ENCODE measurements around the gene CCDC30. TPM values are rescaled to one million over a fixed set of nuclear protein-coding genes. Genes with fewer than 3 reads are reported as not detected.
"Not testable (repeated sequence)": the region's sequence is repeated elsewhere in the genome, so short reads cannot be mapped to it uniquely, and the experiment has no call there.

CCDC30 gene
- total RNA-seq, 2 experiments from 2014 or later: 1.3 to 2.3 TPM

DNA sequence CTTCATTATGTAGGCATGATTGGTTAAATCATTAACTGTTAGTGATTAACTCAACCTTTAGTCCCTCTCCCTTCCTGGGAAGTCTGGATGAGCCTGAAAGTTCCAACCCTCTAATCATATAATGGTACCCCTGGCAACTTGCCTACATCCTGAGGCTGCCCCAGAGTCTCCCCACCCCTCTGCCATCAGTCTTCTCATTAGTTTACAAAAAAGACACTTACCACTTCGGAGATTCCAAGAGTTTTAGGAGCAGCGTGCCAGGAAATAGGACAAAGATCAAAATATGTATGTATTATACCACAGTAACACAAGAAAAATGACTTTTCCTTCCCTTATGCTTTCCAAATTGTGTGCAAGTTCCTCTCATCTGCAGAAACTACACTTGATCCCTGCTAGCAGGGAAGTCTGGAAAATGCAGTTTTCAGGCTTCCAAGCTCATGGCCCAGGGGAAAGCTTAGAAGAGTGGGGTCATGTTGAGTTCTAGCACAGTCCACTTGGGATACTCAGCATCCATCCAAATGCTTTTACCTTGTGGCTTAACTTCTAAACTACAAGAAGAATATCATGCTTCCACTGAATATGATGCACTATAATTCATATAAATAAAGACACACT lies 130.5 kb downstream of the CCDC30 start:
- no peak for ATAC-seq
- intact Hi-C loops (cut with DNase I, micrococcal nuclease): no loop called here
- Mint-ChIP-seq H3K27ac (no peak overlapping the region), H3K4me1 (no peaks in the 10 kb centered on the region), H3K9me3 (ENCODE audit: low read depth) (no peaks in the 10 kb centered on the region), H3K27me3 (peaks cover 3% of the 10 kb centered on the region), H3K4me3 (no peak overlapping the region), H3K36me3 (ENCODE audit: low read depth) (peaks cover 6% of the 10 kb centered on the region)
- ChIA-PET POLR2A (no interaction called here), CTCF (interaction anchor here (0.6 kb wide), 1 partner anchor 159 kb away, joined by 3 read pairs; no protein-coding TSS in a partner anchor)
- DNase-seq: no peak

DNA sequence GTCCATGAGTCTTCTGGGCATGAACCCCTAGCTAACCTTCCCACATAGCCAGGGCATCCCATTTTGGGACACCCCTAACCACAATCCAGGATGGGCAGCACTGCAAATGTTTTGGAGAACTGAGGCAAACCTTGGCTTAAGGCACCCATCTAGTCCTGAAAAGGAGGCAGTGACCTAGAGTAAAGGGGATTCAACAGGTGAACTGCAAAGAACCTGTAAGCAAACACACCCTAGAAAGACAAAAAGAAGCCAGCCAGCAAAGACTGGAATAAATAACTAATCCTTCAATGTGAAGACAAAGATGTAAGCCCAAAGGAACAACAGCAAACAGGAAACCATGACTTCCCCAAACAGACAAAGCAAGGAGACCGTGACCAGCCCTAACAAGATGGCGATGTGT lies 138.4 kb downstream of the CCDC30 start:
- POLR2A ChIA-PET: no interaction called here
- no peaks in the 10 kb centered on the region for H3K9me3 Mint-ChIP-seq (ENCODE audit: low read depth)

DNA sequence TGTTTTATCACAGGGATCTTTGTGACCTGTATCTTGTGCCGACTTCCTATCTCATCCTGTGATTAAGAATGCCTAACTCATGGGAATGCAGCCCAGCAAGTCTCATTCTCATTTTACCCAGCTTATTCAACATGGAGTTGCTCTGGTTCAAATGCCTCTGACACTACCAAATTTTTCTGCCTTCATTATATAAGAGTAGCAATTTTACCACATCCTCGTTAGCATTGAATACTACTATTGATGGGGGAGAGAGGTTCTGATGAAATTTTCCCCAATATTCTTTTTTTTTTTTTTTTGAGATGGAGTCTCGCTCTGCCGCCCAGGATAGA lies 150.7 kb downstream of the CCDC30 start:
- Mint-ChIP-seq H3K4me3 (no peak overlapping the region), H3K27ac (no peak overlapping the region), H3K36me3 (ENCODE audit: low read depth) (no peaks in the 10 kb centered on the region), H3K4me1 (no peaks in the 10 kb centered on the region), H3K27me3 (no peaks in the 10 kb centered on the region), H3K9me3 (ENCODE audit: low read depth) (peaks cover 1% of the 10 kb centered on the region)
- CTCF ChIA-PET: no interaction called here
- no peak for ATAC-seq
- intact Hi-C loops (cut with DNase I, micrococcal nuclease): no loop called here
- DNase-seq: no peak
- POLR2A ChIA-PET: no interaction called here

More for the DNA sequence above, 138.4 kb downstream of the CCDC30 start:
- H3K4me1 Mint-ChIP-seq: no peaks in the 10 kb centered on the region
- ATAC-seq (no peak), DNase-seq (no peak)
- no peak overlapping the region for H3K4me3 Mint-ChIP-seq
- CTCF ChIA-PET: no interaction called here
- H3K27ac Mint-ChIP-seq: no peak overlapping the region
- intact Hi-C loops (cut with DNase I, micrococcal nuclease): no loop called here
- H3K36me3 Mint-ChIP-seq (ENCODE audit: low read depth): no peaks in the 10 kb centered on the region
- no peaks in the 10 kb centered on the region for H3K27me3 Mint-ChIP-seq

DNA sequence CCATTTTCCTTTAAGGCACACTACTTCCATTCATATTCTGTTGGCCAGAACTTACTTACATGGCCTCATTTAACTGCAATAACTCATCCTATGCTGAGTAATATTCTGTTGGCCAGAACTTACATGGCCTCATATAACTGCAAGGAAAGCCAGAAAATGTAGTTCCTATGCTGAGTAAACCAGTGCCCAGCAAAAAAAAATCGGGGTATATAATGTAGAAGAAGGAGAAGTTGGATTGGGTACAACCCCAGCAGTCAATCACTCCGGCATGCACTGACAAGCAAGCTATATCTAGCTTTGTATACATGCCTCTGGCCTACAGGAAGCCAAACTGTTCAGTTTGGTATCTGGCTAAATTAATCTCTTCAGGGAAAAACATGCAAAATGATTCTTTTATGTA lies 155.8 kb downstream of the CCDC30 start:
- ChIA-PET POLR2A (no interaction called here), CTCF (interaction anchor here (1.0 kb wide), 1 partner anchor 12 kb away, joined by 3 read pairs; no protein-coding TSS in a partner anchor)
- H3K27me3 Mint-ChIP-seq: no peaks in the 10 kb centered on the region
- H3K27ac Mint-ChIP-seq: no peak overlapping the region
- no peak overlapping the region for H3K4me3 Mint-ChIP-seq
- intact Hi-C loops (cut with DNase I, micrococcal nuclease): no loop called here
- DNase-seq: no peak
- no peak for ATAC-seq
- H3K9me3 Mint-ChIP-seq (ENCODE audit: low read depth): peaks cover 1% of the 10 kb centered on the region
- H3K36me3 Mint-ChIP-seq (ENCODE audit: low read depth): no peaks in the 10 kb centered on the region
- no peaks in the 10 kb centered on the region for H3K4me1 Mint-ChIP-seq

DNA sequence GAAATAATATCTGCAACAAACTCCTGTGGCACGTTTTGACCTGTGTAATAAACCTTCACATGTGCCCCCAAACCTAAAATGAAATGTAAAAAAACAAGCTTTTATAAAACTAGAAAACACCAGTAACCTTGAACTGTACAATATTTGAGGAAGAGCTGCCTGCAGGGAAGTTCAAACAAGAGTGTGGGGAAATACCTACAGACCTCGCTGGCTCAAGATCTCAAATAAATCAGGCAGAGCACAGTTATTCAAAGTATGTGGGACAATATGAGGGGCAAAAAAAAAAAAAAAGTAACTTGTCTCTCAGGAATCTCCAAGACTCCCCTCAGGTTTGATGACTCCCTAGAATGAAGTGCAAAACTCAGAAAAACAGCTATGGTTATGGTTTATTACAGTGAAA lies 157.2 kb downstream of the CCDC30 start:
- Mint-ChIP-seq H3K27me3 (no peaks in the 10 kb centered on the region), H3K36me3 (ENCODE audit: low read depth) (no peaks in the 10 kb centered on the region), H3K4me1 (no peaks in the 10 kb centered on the region), H3K4me3 (no peak overlapping the region), H3K9me3 (ENCODE audit: low read depth) (no peaks in the 10 kb centered on the region), H3K27ac (no peak overlapping the region)
- DNase-seq: no peak
- ChIA-PET POLR2A (no interaction called here), CTCF (no interaction called here)
- intact Hi-C loops (cut with DNase I, micrococcal nuclease): no loop called here
- no peak for ATAC-seq

DNA sequence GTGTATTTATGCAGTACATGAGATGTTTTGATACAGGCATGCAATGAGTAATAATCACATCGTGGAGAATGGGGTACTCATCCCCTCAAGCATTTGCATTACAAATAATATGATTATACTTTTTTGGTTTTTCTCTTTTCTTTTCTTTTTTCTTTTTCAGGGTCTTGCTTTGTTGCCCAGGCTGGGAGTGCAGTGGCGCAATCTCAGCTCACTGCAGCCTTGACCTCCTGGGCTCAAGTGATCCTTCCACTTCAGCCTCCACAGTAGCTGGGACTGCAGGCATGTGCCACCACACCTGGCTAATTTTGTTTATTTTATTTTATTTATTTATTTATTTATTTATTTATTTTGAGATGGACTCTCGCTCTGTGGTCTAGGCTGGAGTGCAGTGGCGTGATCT lies 158.1 kb downstream of the CCDC30 start:
- H3K4me3 Mint-ChIP-seq; H3K27me3 Mint-ChIP-seq; H3K27ac Mint-ChIP-seq; H3K36me3 Mint-ChIP-seq (ENCODE audit: low read depth); DNase-seq; intact Hi-C loops (cut with DNase I, micrococcal nuclease); CTCF ChIA-PET; ATAC-seq; H3K9me3 Mint-ChIP-seq (ENCODE audit: low read depth); POLR2A ChIA-PET; H3K4me1 Mint-ChIP-seq: not testable (repeated sequence)

DNA sequence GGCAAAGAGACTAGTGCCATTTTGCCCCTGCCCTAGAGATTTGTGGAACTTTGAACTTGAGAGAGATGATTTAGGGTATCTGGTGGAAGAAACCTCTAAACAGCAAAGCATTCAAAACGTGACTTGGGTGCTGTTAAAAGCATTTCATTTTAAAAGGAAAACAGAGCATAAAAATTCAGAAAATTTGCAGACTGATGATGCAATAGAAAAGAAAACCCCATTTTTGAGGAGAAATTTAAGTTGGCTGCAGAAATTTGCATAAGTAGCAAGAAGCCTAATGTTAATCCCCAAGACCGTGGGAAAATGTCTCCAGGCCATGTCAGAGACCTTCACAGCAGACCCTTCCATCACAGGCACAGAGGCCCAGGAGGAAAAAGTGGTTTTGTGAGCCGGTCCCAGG lies 164.1 kb downstream of the CCDC30 start:
- H3K9me3 Mint-ChIP-seq (ENCODE audit: low read depth); H3K36me3 Mint-ChIP-seq (ENCODE audit: low read depth); POLR2A ChIA-PET; H3K4me3 Mint-ChIP-seq; DNase-seq; H3K27ac Mint-ChIP-seq; H3K27me3 Mint-ChIP-seq; CTCF ChIA-PET; intact Hi-C loops (cut with DNase I, micrococcal nuclease); ATAC-seq; H3K4me1 Mint-ChIP-seq: not testable (repeated sequence)

DNA sequence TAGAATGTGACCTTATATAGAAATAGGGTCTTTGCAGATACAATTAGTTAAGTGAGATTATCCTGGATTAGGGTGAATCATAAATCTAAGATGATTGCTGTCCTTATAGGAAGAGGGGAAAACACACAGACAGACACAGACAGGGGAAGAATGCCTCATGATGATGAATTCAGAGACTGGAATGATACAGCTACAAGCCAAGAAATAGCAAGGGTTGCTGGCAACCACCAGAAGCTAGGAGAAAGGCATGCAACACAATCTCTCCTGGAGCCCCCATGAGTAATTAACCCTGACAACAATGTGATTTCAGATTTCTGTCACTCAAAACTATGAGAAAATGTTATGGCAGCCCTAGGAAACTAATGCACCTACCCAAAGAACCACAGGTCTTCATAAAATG lies 176.0 kb downstream of the CCDC30 start:
- CTCF ChIA-PET: no interaction called here
- Mint-ChIP-seq H3K9me3 (ENCODE audit: low read depth) (no peaks in the 10 kb centered on the region), H3K4me3 (no peak overlapping the region), H3K27me3 (no peaks in the 10 kb centered on the region), H3K4me1 (no peaks in the 10 kb centered on the region), H3K36me3 (ENCODE audit: low read depth) (no peaks in the 10 kb centered on the region), H3K27ac (no peak overlapping the region)
- POLR2A ChIA-PET: no interaction called here
- DNase-seq (no peak), ATAC-seq (no peak)
- intact Hi-C loops (cut with DNase I, micrococcal nuclease): no loop called here

DNA sequence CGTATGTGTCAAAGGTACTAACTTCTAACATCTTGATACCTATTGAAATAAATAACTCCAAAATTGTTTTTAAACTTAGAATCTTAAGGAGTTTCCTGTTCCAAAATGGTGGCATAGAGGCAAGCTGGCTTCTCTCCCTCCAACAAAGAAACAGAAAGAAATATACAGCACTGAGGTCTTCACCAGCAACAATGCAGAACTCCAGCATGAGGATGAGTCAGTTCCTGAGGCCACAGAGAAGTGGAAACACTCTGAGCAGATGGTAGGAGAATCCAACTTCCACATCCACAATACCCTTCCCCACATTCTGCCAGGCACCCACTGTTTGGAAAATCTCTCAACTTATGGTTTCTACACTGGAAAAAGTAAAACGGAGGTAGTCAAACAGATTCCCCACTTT lies 183.0 kb downstream of the CCDC30 start:
- H3K9me3 Mint-ChIP-seq (ENCODE audit: low read depth): peaks cover 3% of the 10 kb centered on the region
- DNase-seq: no peak
- intact Hi-C loops (cut with DNase I, micrococcal nuclease): no loop called here
- no peak overlapping the region for H3K27ac Mint-ChIP-seq
- no peak for ATAC-seq
- no peaks in the 10 kb centered on the region for H3K27me3 Mint-ChIP-seq
- H3K4me1 Mint-ChIP-seq: no peaks in the 10 kb centered on the region
- ChIA-PET CTCF (no interaction called here), POLR2A (no interaction called here)
- H3K36me3 Mint-ChIP-seq (ENCODE audit: low read depth): peaks cover 9% of the 10 kb centered on the region
- H3K4me3 Mint-ChIP-seq: no peak overlapping the region

DNA sequence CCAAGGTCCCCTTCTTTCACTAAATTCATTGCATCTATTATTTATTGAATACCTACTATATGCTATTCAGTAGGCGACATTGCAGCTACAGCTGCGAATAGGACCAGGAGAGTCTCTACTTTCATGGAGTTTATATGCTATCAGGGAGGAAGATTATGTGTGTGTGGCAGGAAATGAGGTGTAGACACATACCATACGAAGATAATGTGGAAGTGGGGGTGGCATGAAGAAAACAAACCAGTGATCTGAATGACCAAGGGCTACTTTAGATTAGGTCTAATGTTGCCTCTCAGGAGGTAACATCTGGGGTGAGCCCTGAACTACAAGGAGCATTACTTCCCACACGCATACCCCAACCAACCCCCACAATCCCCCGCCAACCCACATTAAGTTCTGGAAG lies 194.1 kb downstream of the CCDC30 start:
- POLR2A ChIA-PET: interaction anchor here (1.9 kb wide), 1 partner anchor 25 kb away, joined by 21 read pairs; the partner anchor contains the start of gene YBX1
- DNase-seq (no peak), ATAC-seq (no peak)
- peaks cover 39% of the 10 kb centered on the region for H3K4me1 Mint-ChIP-seq
- peak overlapping the region; percentile 97 for H3K4me3 Mint-ChIP-seq
- intact Hi-C loops (cut with DNase I, micrococcal nuclease): no loop called here
- no peaks in the 10 kb centered on the region for H3K27me3 Mint-ChIP-seq
- CTCF ChIA-PET: interaction anchor here (0.7 to 1.9 kb wide), 5 partner anchors 9 to 127 kb away, joined by 3 to 4 read pairs (median 4); partner anchors contain the start of gene YBX1
- no peaks in the 10 kb centered on the region for H3K9me3 Mint-ChIP-seq (ENCODE audit: low read depth)
- peaks cover 24% of the 10 kb centered on the region for H3K36me3 Mint-ChIP-seq (ENCODE audit: low read depth)
- peak overlapping the region; percentile 84 for H3K27ac Mint-ChIP-seq

DNA sequence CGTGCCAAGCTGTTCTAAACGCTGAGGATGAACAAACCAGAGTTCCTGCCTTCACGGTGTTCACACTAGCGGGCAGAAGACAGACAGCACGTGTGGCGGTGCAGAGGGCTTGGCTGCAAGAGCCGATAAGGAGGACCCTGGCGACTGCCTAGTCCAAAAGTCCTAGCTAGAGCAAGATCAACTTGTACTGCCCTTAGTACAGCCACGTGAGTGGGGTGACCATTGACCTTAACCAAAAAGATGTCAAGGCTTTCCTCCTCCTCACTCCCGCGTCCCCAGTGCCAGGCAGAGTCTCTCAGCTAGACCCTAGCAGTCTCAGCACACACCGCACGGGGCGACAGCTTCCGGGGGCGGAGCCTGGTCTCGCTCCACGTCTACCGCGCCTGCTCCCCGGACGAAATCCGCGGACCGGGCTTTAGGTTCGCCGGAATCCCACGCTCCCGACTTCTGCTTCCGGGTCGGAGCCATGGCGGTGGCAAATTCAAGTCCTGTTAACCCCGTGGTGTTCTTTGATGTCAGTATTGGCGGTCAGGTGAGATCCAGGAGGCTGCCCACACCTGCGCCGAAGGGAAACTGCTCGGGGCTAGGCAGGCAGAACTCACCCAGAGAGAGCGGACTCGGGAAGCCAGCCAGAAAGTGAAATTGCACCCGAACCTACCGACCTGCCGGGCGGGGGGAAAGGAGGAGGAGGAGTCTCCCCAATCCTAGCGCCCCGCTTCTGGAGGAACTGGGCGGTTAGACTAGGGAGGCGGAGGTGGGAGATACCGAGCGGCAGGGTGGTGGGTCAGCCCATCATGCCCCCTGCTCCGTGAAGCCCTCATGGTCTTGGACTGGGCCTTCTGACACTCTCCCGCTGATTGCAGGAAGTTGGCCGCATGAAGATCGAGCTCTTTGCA lies 195.1 kb downstream of the CCDC30 start, which contains the start of gene PPIH:
Gene PPIH (plus strand): TSS at position 443 of the 896 bp plus-strand sequence. CDS start 24 bp downstream, at position 467.
- Mint-ChIP-seq H3K27ac (peak within 1 kb of the TSS; percentile 97), H3K4me1 (peaks cover 39% of the 10 kb centered on the region), H3K4me3 (peak within 1 kb of the TSS; percentile 97), H3K27me3 (no peaks in the 10 kb centered on the region), H3K9me3 (ENCODE audit: low read depth) (no peaks in the 10 kb centered on the region), H3K36me3 (ENCODE audit: low read depth) (peaks cover 24% of the 10 kb centered on the region)
- peak; percentile 98 for DNase-seq
- CTCF ChIA-PET: interaction anchor here (0.6 to 1.9 kb wide), 7 partner anchors 8 to 1554 kb away, joined by 3 to 8 read pairs (median 4); partner anchors contain the start of gene YBX1
- intact Hi-C loops (cut with DNase I, micrococcal nuclease): loop anchor here (1.0 kb wide), 10 partner anchors 24 to 514 kb away; partner anchors contain the start of genes CCDC30 (in 2 of the 2), C1orf50 (in 1 of the 2), CFAP57 (in 1 of the 2) and EBNA1BP2 (in 1 of the 2)
- peak; percentile 97 for ATAC-seq
- POLR2A ChIA-PET: interaction anchor here (0.6 to 1.9 kb wide), 4 partner anchors 9 to 24 kb away, joined by 3 to 21 read pairs (median 3); partner anchors contain the start of gene YBX1

All from activated CD4-positive, alpha-beta T cell treated with anti-CD3 and anti-CD28 coated beads for 36 hours (primary cell).